GM12864 (cell line): Measurements from ENCODE around the gene CECR2.

Experiments used
- DNase-seq: peaks from one replicate; pipeline ENCODE4 v3.0.0-alpha.2; 2011; ENCODE audit warnings: low read depth
- H3K4me3 ChIP-seq: 2 replicates; pipeline ENCODE4 v1.5.1; 2011; ENCODE audit warnings: mild to moderate bottlenecking, low read depth, low read length, control low read depth
- TF ChIP-seq, protein P1 (sequence below): IDR thresholded peaks from 2 replicates; pipeline ENCODE4 v1.5.1; 2011; ENCODE audit warnings: low read depth, mild to moderate bottlenecking, moderate library complexity, low read length, control low read depth, inconsistent platforms; ENCODE audit errors: missing control alignments

The CECR2 gene

DNA sequence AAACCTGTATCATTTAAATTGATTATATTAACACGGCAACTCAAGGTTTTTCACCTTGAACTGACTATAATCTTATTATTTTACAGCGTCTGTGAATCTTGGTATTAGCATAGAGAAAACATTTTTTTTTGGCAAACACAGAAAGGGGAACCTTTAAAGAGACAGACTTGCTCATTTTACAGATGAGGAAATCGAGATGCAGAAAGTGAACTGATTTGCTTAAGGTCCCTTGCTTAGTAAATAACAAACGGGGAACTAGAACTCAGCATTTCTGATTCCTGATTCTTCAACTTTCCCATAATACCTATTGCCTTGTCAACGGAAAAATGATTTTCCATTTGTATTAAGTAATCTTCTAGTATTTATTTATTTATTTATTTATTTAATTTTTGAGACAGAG is 33.2 kb upstream of the CECR2 start:
- no peak overlapping the region for H3K4me3 ChIP-seq
- DNase-seq, result no peak
- TF ChIP-seq, protein P1, sequence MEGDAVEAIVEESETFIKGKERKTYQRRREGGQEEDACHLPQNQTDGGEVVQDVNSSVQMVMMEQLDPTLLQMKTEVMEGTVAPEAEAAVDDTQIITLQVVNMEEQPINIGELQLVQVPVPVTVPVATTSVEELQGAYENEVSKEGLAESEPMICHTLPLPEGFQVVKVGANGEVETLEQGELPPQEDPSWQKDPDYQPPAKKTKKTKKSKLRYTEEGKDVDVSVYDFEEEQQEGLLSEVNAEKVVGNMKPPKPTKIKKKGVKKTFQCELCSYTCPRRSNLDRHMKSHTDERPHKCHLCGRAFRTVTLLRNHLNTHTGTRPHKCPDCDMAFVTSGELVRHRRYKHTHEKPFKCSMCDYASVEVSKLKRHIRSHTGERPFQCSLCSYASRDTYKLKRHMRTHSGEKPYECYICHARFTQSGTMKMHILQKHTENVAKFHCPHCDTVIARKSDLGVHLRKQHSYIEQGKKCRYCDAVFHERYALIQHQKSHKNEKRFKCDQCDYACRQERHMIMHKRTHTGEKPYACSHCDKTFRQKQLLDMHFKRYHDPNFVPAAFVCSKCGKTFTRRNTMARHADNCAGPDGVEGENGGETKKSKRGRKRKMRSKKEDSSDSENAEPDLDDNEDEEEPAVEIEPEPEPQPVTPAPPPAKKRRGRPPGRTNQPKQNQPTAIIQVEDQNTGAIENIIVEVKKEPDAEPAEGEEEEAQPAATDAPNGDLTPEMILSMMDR, result no peak

- DNase-seq, result no peak
- TF ChIP-seq, protein P1, result no peak
- no peak overlapping the region for H3K4me3 ChIP-seq
These were observed 31.6 kb upstream of the CECR2 start for GRCh38 chr22:17337639-17338038.

- TF ChIP-seq, protein P1, result no peak
- DNase-seq, result no peak
- H3K4me3 ChIP-seq, result no peak overlapping the region
These were observed 30.1 kb upstream of the CECR2 start for GRCh38 chr22:17339095-17339693.

- DNase-seq, result no peak
- TF ChIP-seq, protein P1, result no peak
- H3K4me3 ChIP-seq, result no peak overlapping the region
These were observed 26.9 kb upstream of the CECR2 start for GRCh38 chr22:17342361-17342760.

DNA sequence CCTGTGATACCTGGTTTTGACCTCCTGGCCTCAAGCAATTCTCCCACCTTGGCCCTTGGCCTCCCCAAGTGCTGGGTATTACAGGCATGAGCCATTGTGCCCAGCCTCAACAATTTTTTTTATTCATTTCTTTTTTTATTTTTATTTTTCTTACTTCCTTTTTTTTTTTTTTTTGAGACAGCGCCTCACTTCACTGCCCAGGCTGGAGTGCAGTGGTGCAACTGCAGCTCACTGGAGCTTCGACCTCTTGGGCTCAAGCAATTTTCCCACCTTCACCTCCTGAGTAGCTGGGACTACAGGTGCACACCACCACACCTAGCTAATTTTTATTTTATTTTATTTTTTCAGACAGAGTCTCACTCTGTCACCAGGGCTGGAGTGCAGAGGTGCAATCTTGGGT is 25.5 kb upstream of the CECR2 start:
- H3K4me3 ChIP-seq, result no peak overlapping the region
- no peak for DNase-seq
- TF ChIP-seq, protein P1, result peak; percentile 23

- no peak overlapping the region for H3K4me3 ChIP-seq
- TF ChIP-seq, protein P1, result no peak
- DNase-seq, result no peak
These were observed 22.7 kb upstream of the CECR2 start for GRCh38 chr22:17346578-17346977.

GRCh38 chr22:17347724-17348123 is 21.5 kb upstream of the CECR2 start:
- H3K4me3 ChIP-seq, result no peak overlapping the region
- no peak for DNase-seq
- TF ChIP-seq, protein P1, result no peak
